Heart right ventricle (tissue), 16 donors: ENCODE measurements around the gene ZNF691. TPM values are rescaled to one million over a fixed set of nuclear protein-coding genes. Genes with fewer than 3 reads are reported as not detected.
"Not testable (repeated sequence)": the region's sequence is repeated elsewhere in the genome, so short reads cannot be mapped to it uniquely, and the experiment has no call there.

Source experiments
- ATAC-seq, 8 donors: fragments of 200-7000 bp; cut with Tn5 transposase; one replicate each; pipeline ENCODE4 v1.9.1; 2020; ENCODE audit warnings: mild to moderate bottlenecking in 8 of 8, moderate library complexity in 8 of 8, moderate number of reproducible peaks in 1 of 8
- DNase-seq, 2 donors: peaks; one replicate each; pipeline ENCODE4 v3.0.0-alpha.2; 2020
- H3K27ac ChIP-seq, 10 donors: fragments of 200-600 bp; sonication (generic) in 2 of 10; one replicate each; pipeline versions ENCODE4 v1.5.0 to v1.8.0; 2020 to 2022; ENCODE audit warnings: mild to moderate bottlenecking in 3 of 10
- H3K27me3 ChIP-seq, 7 donors: fragments of 200-600 bp; one replicate each; pipeline ENCODE4 v1.8.0; 2021 to 2022; ENCODE audit warnings: mild to moderate bottlenecking in 2 of 7
- H3K36me3 ChIP-seq, 9 donors: fragments of 200-600 bp; sonication (generic) in 1 of 9; one replicate each; pipeline versions ENCODE4 v1.5.0 to v1.8.0; 2020 to 2022; ENCODE audit warnings: mild to moderate bottlenecking in 2 of 9
- H3K4me1 ChIP-seq, 9 donors: fragments of 200-600 bp; sonication (generic) in 1 of 9; one replicate each; pipeline versions ENCODE4 v1.5.0 to v1.8.0; 2020 to 2022; ENCODE audit warnings: mild to moderate bottlenecking in 4 of 9
- H3K4me3 ChIP-seq, 10 donors: fragments of 200-600 bp; sonication (generic) in 2 of 10; one replicate each; pipeline versions ENCODE4 v1.5.0 to v1.8.0; 2020 to 2022; ENCODE audit warnings: mild to moderate bottlenecking in 7 of 10, moderate library complexity in 2 of 10
- H3K9me3 ChIP-seq, 11 donors: fragments of 200-600 bp in 10 of 11; sonication (generic) in 2 of 11; one replicate each; pipeline versions ENCODE4 v1.5.0 to v1.8.0; 2013 to 2022; ENCODE audit warnings: mild to moderate bottlenecking in 2 of 11, control low read depth in 1 of 11, moderate library complexity in 1 of 11
- WGBS, 2 donors: extraction: QIAGEN DNeasy Blood & Tissue Kit; methylation state at CpG; one replicate each; pipeline ENCODE4 v1.1.7; 2013; ENCODE audit warnings: inconsistent platforms in 1 of 2; 5-methylcytosine and 5-hydroxymethylcytosine counted together
- intact Hi-C, 10 donors: fragments of 100-400 bp; cut with DNase I; formaldehyde crosslinking; loops; one replicate each; pipeline versions ENCODE4 v1.11.1 to v1.14.2; 2022
- polyA plus RNA-seq, 2 donors: library from polyadenylated mRNA; stranded (reverse); fragments of 200-250 nt; gene quantifications; one replicate each; pipeline ENCODE4 v1.2.3, GENCODE V29; 2013
- total RNA-seq, 10 donors: library from RNA; stranded (reverse); fragmentation: NEBNext Ultra II Directional in 3 of 10; extraction: Animal tissue kit (Norgen Biotek cat#: 25700) in 3 of 10; gene quantifications; one replicate each; pipeline versions ENCODE4 v1.2.1 to v1.2.4, GENCODE V29; 2021 to 2023
- TF ChIP-seq, protein P1 (sequence below), 9 donors: fragments of 200-600 bp; sonication (generic) in 2 of 9; IDR thresholded peaks; one replicate each; pipeline versions ENCODE4 v1.5.0 to v1.8.0; 2021 to 2022; ENCODE audit warnings: antibody characterized with exemption in 9 of 9, mild to moderate bottlenecking in 5 of 9, moderate library complexity in 1 of 9
- donor health status: Arrhythmogenic right ventricular cardiomyopathy.
- donor health status: ischemic (EF 13 %, LVEDD 7.1; RV severe dilation, severe dysfunction).
- donor health status: healthy with polysubstance abuse.
- donor health status: DM: no; HTN: yes; CAD: no.
- donor health status: DM: no; HTN: no; CAD: no.
- donor health status: ischemic (EF 25% LVEDD 6.9; RV normal size, moderate dysfunction).
- donor health status: ischemic (EF 25% LVEDD 5.7; RV mildly dilated, moderate dysfunction).
- donor health status: healthy.
- donor health status: DM: yes; HTN: yes; CAD: no.
- donor health status: Ischemic cardiomyopathy.
- donor health status: ischemic (EF 35%, LVEDD 5.7; RV mildly dilated, moderate dysfunction).
- donor health status: nonischemic (EF 11% LVEDD 7.7; RV severe dilation, severe dysfunction).
- donor health status: DM: yes; HTN: yes; CAD: no.
- donor health status: PGD.
- donor health status: ischemic (EF 29% LVEDD 5.4; RV normal size, mild dysfunction).
- donor health status: nonischemic (EF 23%, LVEDD 6.1; RV moderate dilation, normal function).

The ZNF691 gene
- total and polyA plus RNA-seq, 12 donors: 6.0 to 10.1 (median 7.9) TPM

DNA sequence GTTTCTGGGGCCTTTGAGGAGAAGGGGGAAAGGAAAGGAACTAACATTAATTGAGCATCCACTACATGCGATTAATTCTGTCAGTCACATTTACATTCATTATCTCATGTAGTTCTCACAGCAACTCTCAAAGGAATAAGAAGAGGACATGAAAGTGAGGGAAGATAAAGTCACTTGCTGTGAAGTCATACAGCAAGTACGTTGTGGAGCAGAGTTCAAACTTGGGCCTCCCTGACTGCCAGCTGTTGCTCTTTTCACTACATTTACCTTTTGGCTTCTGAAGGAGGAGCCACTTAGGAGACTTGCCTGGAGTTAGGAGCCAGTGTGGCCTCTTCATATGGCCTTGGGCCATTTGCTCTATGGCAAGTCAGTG, 6.2 kb downstream of the ZNF691 start:
- Histone ChIP-seq H3K27me3 (no peaks in the 10 kb centered on the region), H3K27ac (peak overlapping the region in 1 of 10 donors; percentile 6), H3K9me3 (peaks cover 0 to 12% (median 0%) of the 10 kb centered on the region in 11 donors), H3K36me3 (peaks cover 0 to 34% (median 20%) of the 10 kb centered on the region in 9 donors), H3K4me1 (peaks cover 0 to 14% (median 5%) of the 10 kb centered on the region in 9 donors), H3K4me3 (no peak overlapping the region)
- ATAC-seq (no peak), DNase-seq (no peak)
- 36 to 56% methylated on average over 2 of the region's 2 CpGs for WGBS, 2 donors
- intact Hi-C loops: no loop called here
- TF ChIP-seq, protein P1, sequence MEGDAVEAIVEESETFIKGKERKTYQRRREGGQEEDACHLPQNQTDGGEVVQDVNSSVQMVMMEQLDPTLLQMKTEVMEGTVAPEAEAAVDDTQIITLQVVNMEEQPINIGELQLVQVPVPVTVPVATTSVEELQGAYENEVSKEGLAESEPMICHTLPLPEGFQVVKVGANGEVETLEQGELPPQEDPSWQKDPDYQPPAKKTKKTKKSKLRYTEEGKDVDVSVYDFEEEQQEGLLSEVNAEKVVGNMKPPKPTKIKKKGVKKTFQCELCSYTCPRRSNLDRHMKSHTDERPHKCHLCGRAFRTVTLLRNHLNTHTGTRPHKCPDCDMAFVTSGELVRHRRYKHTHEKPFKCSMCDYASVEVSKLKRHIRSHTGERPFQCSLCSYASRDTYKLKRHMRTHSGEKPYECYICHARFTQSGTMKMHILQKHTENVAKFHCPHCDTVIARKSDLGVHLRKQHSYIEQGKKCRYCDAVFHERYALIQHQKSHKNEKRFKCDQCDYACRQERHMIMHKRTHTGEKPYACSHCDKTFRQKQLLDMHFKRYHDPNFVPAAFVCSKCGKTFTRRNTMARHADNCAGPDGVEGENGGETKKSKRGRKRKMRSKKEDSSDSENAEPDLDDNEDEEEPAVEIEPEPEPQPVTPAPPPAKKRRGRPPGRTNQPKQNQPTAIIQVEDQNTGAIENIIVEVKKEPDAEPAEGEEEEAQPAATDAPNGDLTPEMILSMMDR (IDR thresholded peaks at IDR 0.05): no peak

DNA sequence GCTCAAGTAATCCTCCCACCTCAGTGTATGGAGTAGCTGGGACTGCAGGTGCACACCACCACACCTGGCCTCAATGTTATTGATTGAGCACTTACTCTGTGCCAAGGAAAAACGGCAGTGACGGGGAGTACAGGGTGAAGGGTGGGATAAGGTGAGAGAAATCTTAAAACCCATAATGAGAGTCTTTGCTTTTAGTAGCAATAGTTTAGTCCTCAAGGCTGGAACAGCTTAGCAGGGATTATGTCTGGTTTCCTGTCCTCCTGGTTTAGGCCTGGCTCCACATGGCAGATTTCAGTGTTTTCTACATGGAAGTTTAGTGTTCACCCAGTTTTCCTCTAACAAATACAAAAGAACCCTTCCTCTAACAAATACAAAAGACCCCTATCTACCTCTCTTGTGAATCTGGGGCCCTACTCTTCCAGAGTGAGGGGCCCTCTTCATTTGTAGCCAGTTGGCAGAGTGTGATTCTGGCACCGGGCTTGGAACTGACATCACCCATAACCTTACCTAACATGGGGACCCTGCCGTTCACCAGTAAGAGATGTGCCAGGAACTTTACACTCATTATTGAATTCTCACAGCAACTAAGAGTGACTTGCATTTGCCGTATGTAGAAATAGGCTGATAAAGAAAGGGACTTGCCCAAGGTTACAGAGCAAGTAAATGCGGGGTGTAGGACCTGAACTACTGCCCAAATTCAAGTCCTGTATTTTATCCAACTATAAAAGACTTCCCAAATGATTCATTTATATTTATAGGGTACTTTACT, 6.9 kb downstream of the ZNF691 start:
- peaks cover 0 to 12% (median 0%) of the 10 kb centered on the region in 11 donors for H3K9me3 ChIP-seq
- DNase-seq: no peak
- intact Hi-C loops: no loop called here
- peak in 3 of 8 donors; percentile 21 to 56 (median 48) for ATAC-seq
- peaks cover 0 to 34% (median 20%) of the 10 kb centered on the region in 9 donors for H3K36me3 ChIP-seq
- WGBS, 2 donors: 74 to 80% methylated on average over 6 of the region's 6 CpGs
- peak overlapping the region in 3 of 10 donors; percentile 1 to 6 (median 4) for H3K27ac ChIP-seq
- H3K27me3 ChIP-seq: no peaks in the 10 kb centered on the region
- peaks cover 0 to 11% (median 0%) of the 10 kb centered on the region in 9 donors for H3K4me1 ChIP-seq
- no peak overlapping the region for H3K4me3 ChIP-seq
- TF ChIP-seq, protein P1 (IDR thresholded peaks at IDR 0.05): no peak

DNA sequence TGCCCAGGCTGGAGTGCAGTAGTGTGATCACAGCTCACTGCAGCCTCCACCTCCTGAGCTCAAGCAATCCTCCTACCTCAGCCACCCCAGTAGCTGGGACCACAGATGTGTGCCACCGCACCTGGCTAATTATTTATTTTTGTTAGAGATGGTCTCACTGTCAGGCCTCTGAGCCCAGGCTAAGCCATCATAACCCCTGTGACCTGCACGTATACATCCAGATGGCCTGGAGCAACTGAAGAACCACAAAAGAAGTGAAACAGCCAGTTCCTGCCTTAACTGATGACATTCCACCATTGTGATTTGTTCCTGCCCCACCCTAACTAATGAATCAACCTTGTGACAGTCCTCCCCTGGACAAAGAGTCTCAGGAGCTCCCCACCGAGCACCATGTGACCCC, 10.1 kb downstream of the ZNF691 start:
- Histone ChIP-seq H3K4me1 (peaks cover 0 to 11% (median 0%) of the 10 kb centered on the region in 9 donors), H3K9me3 (peaks cover 0 to 18% (median 0%) of the 10 kb centered on the region in 11 donors), H3K27me3 (peaks cover 0 to 17% (median 0%) of the 10 kb centered on the region in 7 donors)
- H3K27ac ChIP-seq, ATAC-seq, H3K36me3 ChIP-seq, intact Hi-C loops, H3K4me3 ChIP-seq, DNase-seq: not testable (repeated sequence)
- WGBS, 2 donors: 88 to 89% methylated on average over 3 of the region's 3 CpGs

DNA sequence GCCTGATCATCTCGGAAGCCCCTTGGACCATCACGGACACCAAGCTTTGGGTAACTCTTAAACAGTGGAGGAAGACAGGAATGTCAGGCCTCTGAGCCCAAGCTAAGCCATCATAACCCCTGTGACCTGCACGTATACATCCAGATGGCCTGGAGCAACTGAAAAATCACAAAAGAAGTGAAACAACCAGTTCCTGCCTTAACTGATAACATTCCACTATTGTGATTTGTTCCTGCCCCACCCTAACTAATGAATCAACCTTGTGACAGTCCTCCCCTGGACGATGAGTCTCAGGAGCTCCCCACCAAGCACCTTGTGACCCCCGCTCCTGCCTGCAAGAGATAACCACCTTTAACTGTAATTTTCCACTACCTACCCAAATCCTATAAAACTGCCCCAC, 13.0 kb downstream of the ZNF691 start:
- DNase-seq, H3K27ac ChIP-seq, H3K4me1 ChIP-seq, H3K36me3 ChIP-seq, H3K4me3 ChIP-seq, intact Hi-C loops, ATAC-seq: not testable (repeated sequence)
- peaks cover 0 to 27% (median 0%) of the 10 kb centered on the region in 7 donors for H3K27me3 ChIP-seq
- peaks cover 0 to 12% (median 0%) of the 10 kb centered on the region in 11 donors for H3K9me3 ChIP-seq
- 82 to 87% methylated on average over 5 of the region's 5 CpGs for WGBS, 2 donors

DNA sequence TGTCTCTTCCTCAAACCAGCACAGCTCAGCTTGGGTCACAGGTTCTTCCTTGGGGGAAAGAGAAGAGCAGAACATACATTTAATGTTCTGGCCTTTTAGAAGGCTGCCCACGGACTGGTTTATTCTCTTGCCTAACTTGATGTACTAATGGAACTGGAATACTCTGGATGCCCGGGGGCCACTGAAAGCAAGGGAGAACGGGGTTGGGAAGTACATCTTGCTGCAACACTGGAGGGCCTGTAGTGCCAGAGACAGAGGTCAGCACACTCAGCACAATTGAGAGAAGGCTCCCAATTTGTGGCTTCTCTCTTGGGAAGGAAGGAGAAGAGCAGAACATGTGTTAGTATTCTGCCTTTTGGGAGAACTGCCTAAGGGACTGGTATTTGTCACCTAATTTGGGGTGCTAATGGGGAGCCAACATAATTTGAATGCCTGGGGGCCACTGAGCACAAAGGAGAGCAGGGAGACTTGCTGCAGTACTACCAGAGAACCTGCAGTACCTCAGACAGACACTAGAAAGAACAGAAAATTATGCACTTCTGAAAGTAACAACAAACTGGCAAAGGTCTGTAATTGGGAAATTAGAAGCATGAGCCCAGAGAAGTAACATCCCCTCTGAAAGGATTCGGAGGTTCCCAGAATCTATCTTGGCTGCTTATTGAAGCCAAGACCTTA, 14.1 kb downstream of the ZNF691 start:
- DNase-seq (no peak), ATAC-seq (no peak)
- Histone ChIP-seq H3K4me3 (no peak overlapping the region), H3K27me3 (peaks cover 0 to 27% (median under 1%) of the 10 kb centered on the region in 7 donors), H3K36me3 (no peaks in the 10 kb centered on the region), H3K4me1 (no peaks in the 10 kb centered on the region), H3K27ac (no peak overlapping the region), H3K9me3 (peaks cover 0 to 12% (median 0%) of the 10 kb centered on the region in 11 donors)
- 74 to 87% methylated on average over 4 of the region's 4 CpGs for WGBS, 2 donors
- TF ChIP-seq, protein P1 (IDR thresholded peaks at IDR 0.05): no peak
- intact Hi-C loops: no loop called here
